GM03348 (cell line): ENCODE results near the gene PPHLN1.

Experiments used
- DNase-seq: peaks from one replicate; pipeline ENCODE4 v3.0.0; 2012; ENCODE audit warnings: low spot score

Gene PPHLN1

GRCh38 chr12:42325653-42326474, at the start of gene PPHLN1, which contains the start of gene ZCRB1:
TSS of gene PPHLN1 (plus strand) at chr12:42326167. CDS start at chr12:42335903, 9,736 bp downstream.
TSS of gene ZCRB1 (minus strand) at chr12:42326094. CDS start at chr12:42324102, 1,992 bp downstream.
- peak; percentile 92 for DNase-seq

DNA sequence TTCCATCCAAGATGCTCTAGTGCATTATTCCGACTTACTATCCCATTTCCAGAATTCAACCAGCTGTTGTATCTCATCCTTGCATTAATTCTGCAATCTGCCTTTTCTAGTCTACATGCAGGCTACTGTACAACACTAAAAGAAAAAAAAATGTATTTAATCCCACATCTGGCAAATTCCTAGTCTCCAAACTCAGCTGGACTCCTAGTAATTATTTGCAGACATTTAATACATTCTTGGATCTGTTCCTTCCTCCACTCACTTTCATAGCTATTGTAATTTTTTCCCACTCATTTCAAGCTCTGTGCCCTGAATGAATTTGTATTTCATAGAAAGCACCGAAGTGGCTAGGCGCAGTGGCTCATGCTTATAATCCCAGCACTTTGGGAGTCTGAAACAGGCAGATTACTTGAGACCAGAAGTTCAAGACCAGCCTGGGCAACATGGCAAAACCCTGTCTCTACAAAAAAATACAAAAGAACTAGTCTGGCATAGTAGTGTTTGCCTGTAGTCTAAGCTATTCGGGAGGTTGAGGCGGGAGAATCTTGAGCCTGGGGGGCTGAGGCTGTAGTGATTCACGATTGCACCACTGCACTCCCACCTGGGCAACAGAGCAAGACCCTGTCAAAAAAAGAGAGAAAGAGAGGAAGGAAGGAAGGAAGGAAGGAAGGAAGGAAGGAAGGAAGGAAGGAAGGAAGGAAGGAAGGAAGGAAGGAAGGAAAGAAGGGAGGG, 48.4 kb upstream of the PPHLN1 start:
- DNase-seq = peak; percentile 16

- DNase-seq = no peak
Measured at GRCh38 chr12:42278128-42278510, 47.8 kb upstream of the PPHLN1 start.

DNA sequence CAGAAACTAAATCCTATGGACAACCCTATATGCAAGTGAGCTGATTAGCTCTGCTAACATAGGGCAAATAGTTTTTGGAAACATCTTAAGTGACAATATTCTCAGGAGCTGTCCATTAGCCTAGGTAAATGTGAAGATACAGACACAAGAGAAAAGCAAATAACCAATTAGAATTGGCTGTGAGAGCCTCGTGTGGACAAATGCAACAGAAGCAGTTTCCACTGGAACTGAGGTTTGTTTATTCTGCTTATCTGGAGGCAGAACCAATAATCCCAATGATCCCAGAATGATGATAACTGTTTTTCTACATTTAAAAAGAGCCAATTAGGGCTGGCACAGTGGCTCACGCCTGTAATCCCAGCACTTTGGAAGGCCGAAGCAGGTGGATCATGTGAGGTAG, 44.7 kb upstream of the PPHLN1 start:
- no peak for DNase-seq

- DNase-seq = no peak
Measured at GRCh38 chr12:42281844-42282243, 44.1 kb upstream of the PPHLN1 start.

DNA sequence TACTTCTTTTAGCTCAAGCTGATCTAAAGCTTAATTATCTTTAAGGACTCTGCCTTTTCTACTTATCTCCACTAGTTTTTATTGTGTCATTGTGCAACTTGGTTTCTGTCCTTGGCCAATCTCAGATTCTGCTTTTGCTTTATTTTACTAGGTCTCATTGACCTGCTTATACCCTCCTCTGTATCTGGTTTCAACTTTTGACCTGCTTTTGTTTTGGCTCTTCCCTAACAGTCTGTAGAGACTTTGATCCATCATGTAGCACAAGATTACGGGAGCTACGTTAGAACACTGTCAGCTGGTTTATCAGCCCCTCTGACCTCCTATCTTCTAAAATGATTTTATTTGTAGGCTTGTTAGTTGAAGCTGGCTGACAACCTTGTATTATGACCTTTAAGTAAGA, 43.7 kb upstream of the PPHLN1 start:
- DNase-seq = no peak

DNA sequence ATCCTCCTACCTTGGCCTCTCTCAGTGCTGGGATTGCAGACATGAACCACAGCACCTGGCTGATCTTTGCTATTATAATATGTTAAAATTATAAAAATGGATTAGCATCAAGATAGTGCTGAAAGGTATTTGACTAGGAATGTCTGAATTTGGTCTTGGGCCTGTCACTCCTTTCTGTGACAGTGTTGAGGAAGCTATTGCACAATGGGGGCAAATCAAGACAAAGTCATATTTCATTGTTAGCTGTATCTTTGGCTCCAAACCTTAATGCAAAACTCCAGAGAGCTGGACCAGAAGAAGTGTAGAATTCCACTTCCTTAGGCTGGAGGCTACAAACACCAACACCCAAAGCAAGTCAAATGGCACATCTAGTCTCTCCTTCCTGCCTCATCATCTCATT, 42.2 kb upstream of the PPHLN1 start:
- DNase-seq = no peak

DNA sequence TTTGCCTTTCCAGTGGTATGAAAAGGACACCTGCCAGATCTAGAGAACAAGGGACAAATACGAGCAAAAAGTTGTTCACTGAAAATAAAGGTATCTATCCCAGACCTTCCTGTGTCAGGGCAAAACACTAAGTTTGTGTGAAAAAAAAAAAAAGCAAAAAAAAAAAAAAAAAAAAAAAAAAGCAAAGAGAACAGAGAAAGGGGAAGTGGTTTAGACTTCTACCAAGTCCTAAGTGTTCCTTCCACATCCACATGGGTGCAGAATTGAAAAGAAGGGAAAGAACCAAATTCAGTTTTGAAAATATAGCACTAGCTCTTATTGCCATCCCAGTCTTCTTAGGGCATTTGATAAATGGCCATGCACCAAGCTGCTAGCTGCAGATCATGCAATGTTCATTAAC, 41.8 kb upstream of the PPHLN1 start:
- no peak for DNase-seq

DNA sequence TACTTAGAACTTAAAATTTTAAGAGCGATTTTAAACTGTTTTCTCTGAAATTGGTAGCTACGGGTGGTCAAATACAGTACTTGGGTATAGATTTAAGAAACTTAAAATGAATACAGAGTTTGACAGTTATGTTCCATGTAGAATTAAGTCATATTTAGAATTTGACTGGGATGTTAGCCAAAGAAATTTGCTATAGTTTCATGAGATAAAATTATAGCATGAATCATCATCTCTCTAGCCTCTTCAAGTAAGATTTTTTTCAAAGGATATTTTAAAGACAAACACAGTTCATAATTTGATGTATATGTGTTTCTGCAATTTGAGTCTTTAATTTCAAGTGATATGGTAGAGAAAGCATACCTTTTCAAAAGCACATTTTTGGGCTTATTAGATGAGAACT, 41.1 kb upstream of the PPHLN1 start:
- no peak for DNase-seq

GRCh38 chr12:42285431-42285830, 40.5 kb upstream of the PPHLN1 start:
- no peak for DNase-seq

GRCh38 chr12:42286741-42287140, 39.2 kb upstream of the PPHLN1 start:
- DNase-seq = no peak

DNA sequence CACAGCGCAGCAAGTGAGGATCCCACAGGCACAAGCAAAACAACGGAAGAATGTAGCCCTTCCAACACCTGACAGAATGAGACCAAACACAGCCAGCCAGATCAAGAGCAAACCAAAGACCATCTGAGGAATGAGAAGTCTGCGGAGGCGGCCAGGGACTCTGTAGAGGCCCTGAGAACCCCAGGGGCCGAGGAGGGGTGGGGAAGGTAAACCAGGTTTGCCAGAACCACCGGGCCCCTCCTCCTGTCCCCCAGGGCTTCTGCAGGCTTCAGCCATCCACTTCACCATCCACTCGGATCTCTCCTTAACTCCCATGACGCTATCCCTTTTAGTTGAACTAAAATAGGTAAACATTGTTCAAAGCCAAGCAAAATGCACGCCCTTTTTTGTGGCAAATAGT, 37.4 kb upstream of the PPHLN1 start:
- DNase-seq = no peak

DNA sequence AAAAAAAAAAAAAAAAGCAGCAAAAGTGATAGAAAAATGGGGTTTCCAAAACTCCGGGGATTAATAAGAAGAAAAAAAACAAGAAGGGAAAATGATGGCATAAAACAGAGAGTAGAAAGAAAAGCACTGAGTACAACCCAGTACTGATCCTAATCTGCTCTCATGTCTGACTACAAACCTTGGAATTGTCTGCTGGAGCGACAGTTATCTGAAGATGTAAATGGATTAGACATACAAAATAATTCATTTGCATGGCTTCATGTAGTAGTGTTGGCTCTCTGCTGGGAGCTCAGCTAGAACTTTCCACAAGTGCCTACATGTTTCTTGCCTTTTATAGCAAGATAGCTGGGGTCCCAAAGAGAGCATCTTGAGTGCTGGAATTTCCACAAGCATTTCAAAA, 34.3 kb upstream of the PPHLN1 start:
- no peak for DNase-seq

DNA sequence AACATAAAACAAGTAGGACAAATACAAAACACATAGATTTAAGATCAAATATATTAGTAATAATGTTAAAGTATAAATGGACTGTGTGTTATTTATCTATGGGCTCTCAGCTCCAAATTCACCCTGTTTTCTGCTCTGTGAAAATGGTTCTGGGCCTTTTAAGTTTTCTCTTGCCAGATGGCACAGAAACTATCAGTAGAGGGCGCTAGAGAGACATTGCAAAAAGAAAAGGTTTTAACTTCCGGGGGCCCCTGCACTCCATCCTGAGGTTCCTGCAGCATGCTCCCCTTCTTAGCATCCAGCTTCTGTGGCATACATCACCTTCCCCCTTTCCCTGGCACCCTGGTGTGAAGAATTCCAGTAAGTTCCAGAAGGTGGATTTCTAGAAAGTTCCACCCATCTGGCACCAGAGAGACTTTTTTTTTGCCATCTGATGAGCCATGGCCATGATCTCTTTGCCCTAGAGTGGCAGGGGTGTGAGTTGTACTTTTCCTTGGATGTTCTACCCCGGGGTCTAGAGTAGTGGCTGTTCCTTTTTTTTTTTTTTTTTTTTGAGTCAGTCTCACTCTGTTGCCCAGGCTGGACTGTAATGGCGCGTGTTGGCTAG, 29.4 kb upstream of the PPHLN1 start:
- no peak for DNase-seq

- no peak for DNase-seq
Measured at GRCh38 chr12:42298887-42299286, 27.1 kb upstream of the PPHLN1 start.

DNA sequence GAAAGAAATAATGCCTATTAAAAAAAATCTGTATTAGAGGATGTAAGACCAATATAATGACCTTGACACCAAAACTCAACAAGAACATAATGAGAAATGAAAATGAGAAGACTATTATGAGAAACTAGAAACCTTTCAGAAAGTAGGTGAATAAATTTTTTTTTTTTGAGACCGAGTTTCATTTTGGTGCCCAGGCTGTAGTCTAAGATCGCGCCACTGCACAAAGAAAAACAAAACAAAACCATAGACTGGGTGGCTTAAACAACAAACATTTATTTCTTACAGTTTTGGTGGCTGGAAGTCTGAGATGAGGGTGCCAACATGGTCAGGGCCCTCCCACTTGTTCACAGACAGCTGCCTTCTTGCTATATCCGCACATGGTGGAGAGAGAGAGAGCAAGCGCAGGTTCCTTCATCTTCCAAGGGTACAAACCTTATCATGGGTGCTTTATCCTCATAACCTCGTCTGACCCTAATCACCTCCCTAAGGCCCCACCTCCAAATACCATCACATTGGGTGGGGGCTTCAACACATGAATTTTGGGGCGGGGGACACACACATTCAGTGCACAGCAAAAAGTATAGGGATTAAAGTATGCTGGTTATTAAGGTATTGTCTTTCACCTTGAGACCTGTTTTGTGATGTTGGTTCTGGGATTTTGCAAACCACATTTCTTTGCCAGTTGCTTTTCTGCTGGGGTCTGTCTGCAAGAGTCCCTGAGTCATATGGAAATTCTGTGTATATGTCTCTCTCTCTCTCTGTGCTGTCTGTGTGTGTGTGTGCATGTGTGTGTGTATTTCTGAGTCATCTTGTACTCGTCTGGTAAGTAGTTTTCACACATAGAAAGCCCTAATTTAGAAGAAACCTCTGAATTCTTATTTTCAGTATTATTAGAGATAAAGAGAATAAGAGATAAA, 26.3 kb upstream of the PPHLN1 start:
- DNase-seq = no peak

GRCh38 chr12:42306297-42306696, 19.7 kb upstream of the PPHLN1 start:
- DNase-seq = no peak

DNA sequence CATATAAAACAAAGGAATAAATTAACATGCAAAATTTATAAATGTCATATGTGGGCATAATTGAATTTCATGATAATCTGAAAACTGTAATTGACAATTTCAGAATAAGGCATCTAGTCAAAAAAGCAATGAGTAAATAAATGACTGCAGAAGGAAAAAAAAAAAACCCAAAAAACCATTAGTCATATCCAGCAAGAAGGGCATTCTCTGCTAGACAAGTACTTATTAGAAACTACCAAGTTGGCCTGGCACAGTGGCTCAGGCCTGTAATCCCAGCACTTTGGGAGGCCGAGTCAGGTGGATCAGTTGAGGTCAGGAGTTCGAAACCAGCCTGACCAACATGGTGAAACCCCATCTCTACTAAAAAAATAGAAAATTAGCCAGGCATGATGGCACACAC, 17.6 kb upstream of the PPHLN1 start:
- no peak for DNase-seq

DNA sequence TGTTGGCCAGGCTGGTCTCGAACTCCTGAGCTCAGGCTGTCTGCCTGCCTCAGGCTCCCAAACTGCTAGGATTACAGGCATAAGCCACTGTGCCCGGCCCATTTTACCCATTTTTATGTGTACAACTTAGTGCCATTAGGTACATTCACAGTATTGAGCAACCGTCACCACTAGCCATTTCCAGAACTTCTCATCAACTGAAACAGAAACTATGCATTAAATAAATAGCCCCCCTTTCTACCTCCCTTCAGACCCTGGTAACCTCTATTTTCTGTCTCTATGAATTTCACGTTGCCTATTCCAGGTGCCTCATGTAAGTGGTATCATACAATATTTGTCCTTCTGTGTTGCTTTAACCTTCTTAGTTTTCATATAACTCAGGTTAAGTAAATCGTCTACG, 16.0 kb upstream of the PPHLN1 start:
- no peak for DNase-seq

GRCh38 chr12:42315108-42315507, 10.9 kb upstream of the PPHLN1 start:
- DNase-seq = no peak

GRCh38 chr12:42320796-42321195, 5.2 kb upstream of the PPHLN1 start:
- DNase-seq = no peak

DNA sequence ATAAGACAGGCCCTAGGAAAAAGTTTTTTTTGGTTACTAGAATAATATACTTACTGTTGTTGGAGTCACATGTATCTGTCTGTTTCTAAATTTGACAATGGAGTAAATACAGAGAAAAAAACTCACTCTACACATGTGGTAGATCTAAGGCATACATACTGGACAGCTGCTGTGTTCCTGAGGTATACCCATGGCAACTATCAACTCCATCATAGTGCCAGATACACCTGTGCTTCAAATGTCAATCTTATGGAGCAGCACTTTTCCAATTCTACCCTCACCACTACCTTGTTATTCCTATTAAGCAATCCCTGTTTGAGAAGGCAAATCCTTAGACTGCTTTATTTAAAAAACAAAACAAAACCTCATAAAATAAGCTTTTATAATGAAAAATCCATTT, 3.4 kb upstream of the PPHLN1 start:
- DNase-seq = no peak
